Fibroblast of pulmonary artery (primary cell): ENCODE results near the gene TNFRSF8.
A peak's percentile ranks its signal among the peaks of the same experiment; 100 is the strongest.

Experiments
- DNase-seq: peaks from one replicate; pipeline ENCODE4 v3.0.0-alpha.2; 2010; ENCODE audit warnings: low read depth
- H3K4me3 ChIP-seq: replicated peaks from 2 replicates; pipeline ENCODE4 v1.5.1; 2011; ENCODE audit warnings: low read depth, mild to moderate bottlenecking, control low read depth, low read length, moderate library complexity
- CTCF ChIP-seq: IDR thresholded peaks from 2 replicates; pipeline ENCODE4 v1.5.1; 2011; ENCODE audit warnings: mild to moderate bottlenecking, control low read depth, low read length, inconsistent platforms; ENCODE audit errors: missing control alignments

The TNFRSF8 gene

GRCh38 chr1:12083766-12084165, 20.7 kb downstream of the TNFRSF8 start:
- DNase-seq = peak; percentile 79
- H3K4me3 ChIP-seq = no peak overlapping the region
- no peak for TF ChIP-seq CTCF

- no peak for TF ChIP-seq CTCF
- no peak for DNase-seq
- H3K4me3 ChIP-seq = no peak overlapping the region
Observed at GRCh38 chr1:12085643-12086260, 22.6 kb downstream of the TNFRSF8 start.

GRCh38 chr1:12087797-12088314, 24.8 kb downstream of the TNFRSF8 start:
- TF ChIP-seq CTCF = no peak
- H3K4me3 ChIP-seq = no peak overlapping the region
- no peak for DNase-seq

- no peak for DNase-seq
- TF ChIP-seq CTCF = no peak
- H3K4me3 ChIP-seq = no peak overlapping the region
Observed at GRCh38 chr1:12088607-12089006, 25.5 kb downstream of the TNFRSF8 start.

- no peak overlapping the region for H3K4me3 ChIP-seq
- TF ChIP-seq CTCF = no peak
- no peak for DNase-seq
Observed at GRCh38 chr1:12090326-12090725, 27.2 kb downstream of the TNFRSF8 start.

- no peak overlapping the region for H3K4me3 ChIP-seq
- no peak for TF ChIP-seq CTCF
- no peak for DNase-seq
Observed at GRCh38 chr1:12091191-12091590, 28.1 kb downstream of the TNFRSF8 start.

GRCh38 chr1:12094180-12094579, 31.1 kb downstream of the TNFRSF8 start:
- H3K4me3 ChIP-seq = no peak overlapping the region
- no peak for TF ChIP-seq CTCF
- no peak for DNase-seq
